ENCODE data around the gene RASGEF1B.

DNA sequence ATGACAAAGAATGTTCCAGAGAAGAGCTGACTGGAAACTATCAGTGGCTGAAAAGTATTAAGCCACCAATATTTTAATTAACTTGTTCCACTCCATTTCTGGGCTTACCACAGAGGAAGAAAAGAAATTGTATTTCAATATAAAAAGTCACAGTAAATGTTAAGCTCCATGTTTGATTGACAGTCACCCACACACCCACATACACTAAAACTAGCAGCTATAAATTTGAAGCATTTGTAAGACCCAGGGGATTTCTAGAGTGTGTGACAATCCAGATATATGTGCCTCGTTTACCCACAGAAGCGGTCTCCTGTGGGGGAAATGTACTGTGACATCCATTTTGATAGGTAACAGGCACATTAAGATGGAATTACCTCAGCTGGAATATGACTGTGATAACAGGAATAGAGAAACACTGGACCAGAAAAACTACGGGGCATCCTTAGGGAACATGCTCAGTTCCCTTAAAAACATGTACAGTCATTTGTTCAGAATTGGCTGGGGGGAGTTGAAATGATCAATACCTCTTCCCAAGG lies 39.0 kb upstream of the RASGEF1B start:
- TF ChIP-seq, protein P1, sequence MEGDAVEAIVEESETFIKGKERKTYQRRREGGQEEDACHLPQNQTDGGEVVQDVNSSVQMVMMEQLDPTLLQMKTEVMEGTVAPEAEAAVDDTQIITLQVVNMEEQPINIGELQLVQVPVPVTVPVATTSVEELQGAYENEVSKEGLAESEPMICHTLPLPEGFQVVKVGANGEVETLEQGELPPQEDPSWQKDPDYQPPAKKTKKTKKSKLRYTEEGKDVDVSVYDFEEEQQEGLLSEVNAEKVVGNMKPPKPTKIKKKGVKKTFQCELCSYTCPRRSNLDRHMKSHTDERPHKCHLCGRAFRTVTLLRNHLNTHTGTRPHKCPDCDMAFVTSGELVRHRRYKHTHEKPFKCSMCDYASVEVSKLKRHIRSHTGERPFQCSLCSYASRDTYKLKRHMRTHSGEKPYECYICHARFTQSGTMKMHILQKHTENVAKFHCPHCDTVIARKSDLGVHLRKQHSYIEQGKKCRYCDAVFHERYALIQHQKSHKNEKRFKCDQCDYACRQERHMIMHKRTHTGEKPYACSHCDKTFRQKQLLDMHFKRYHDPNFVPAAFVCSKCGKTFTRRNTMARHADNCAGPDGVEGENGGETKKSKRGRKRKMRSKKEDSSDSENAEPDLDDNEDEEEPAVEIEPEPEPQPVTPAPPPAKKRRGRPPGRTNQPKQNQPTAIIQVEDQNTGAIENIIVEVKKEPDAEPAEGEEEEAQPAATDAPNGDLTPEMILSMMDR (IDR thresholded peaks at IDR 0.05) = no peak
- TF ChIP-seq POLR2A (IDR thresholded peaks at IDR 0.05) = no peak

Data from thyroid gland (tissue), 4 donors.